ENCODE data around the gene AVPR2. TPM values are rescaled to one million over a fixed set of nuclear protein-coding genes. Genes with fewer than 3 reads are reported as not detected.

The AVPR2 gene
- polyA plus RNA-seq, 1 donor from 2014 or later = not detected

- Histone ChIP-seq H3K9ac (ENCODE audit: low read length) (no peak overlapping the region), H3K4me2 (ENCODE audit: low read length) (no peak overlapping the region), H3K27ac (ENCODE audit: low read length) (no peak overlapping the region), H3F3A (ENCODE audit: insufficient read depth, low read length, poor library complexity, severe bottlenecking) (no peaks in the 10 kb centered on the region), H3K36me3 (ENCODE audit: insufficient read depth, low read length) (no peaks in the 10 kb centered on the region), H3K9me2 (ENCODE audit: insufficient read depth, low read length) (no peaks in the 10 kb centered on the region), H3K9me3 (ENCODE audit: low read length) (no peaks in the 10 kb centered on the region), H3K27me3 (ENCODE audit: insufficient read depth, low read depth, low read length) (no peaks in the 10 kb centered on the region), H2AFZ (ENCODE audit: low read depth, low read length) (no peak overlapping the region), H4K20me1 (ENCODE audit: insufficient read depth) (no peaks in the 10 kb centered on the region), H3K4me3 (ENCODE audit: low read length) (no peak overlapping the region), H3K79me2 (replicated peaks; ENCODE audit: insufficient read depth, low read length) (no peaks in the 10 kb centered on the region)
- no peak for TF ChIP-seq CTCF (IDR thresholded peaks at IDR 0.05; ENCODE audit: poor library complexity, severe bottlenecking)
- no peak for TF ChIP-seq POLR2AphosphoS5 (IDR thresholded peaks at IDR 0.05)
- no peak for TF ChIP-seq RAD21 (conservative IDR thresholded peaks at IDR 0.05)
- TF ChIP-seq EP300 (conservative IDR thresholded peaks at IDR 0.05; ENCODE audit: poor library complexity, severe bottlenecking) = no peak
- TF ChIP-seq TAF1 (IDR thresholded peaks at IDR 0.05; ENCODE audit: low read depth) = no peak
These were observed 3.0 kb downstream of the AVPR2 start for GRCh38 chrX:153907456-153907855.

GRCh38 chrX:153908219-153908860 lies 3.9 kb downstream of the AVPR2 start:
- Histone ChIP-seq H3K79me2 (replicated peaks; ENCODE audit: insufficient read depth, low read length) (no peaks in the 10 kb centered on the region), H2AFZ (ENCODE audit: low read depth, low read length) (no peak overlapping the region), H3K4me3 (ENCODE audit: low read length) (no peak overlapping the region), H3K9me2 (ENCODE audit: insufficient read depth, low read length) (no peaks in the 10 kb centered on the region), H3K9ac (ENCODE audit: low read length) (no peak overlapping the region), H3K36me3 (ENCODE audit: insufficient read depth, low read length) (no peaks in the 10 kb centered on the region), H4K20me1 (ENCODE audit: insufficient read depth) (no peaks in the 10 kb centered on the region), H3F3A (ENCODE audit: insufficient read depth, low read length, poor library complexity, severe bottlenecking) (no peaks in the 10 kb centered on the region), H3K9me3 (ENCODE audit: low read length) (no peaks in the 10 kb centered on the region), H3K27ac (ENCODE audit: low read length) (no peak overlapping the region), H3K27me3 (ENCODE audit: insufficient read depth, low read depth, low read length) (no peaks in the 10 kb centered on the region), H3K4me2 (ENCODE audit: low read length) (no peak overlapping the region)
- TF ChIP-seq CTCF (IDR thresholded peaks at IDR 0.05; ENCODE audit: poor library complexity, severe bottlenecking) (no peak), TAF1 (IDR thresholded peaks at IDR 0.05; ENCODE audit: low read depth) (no peak)

GRCh38 chrX:153909024-153909979 lies 4.8 kb downstream of the AVPR2 start:
- Histone ChIP-seq H3K9ac (ENCODE audit: low read length) (no peak overlapping the region), H3K36me3 (ENCODE audit: insufficient read depth, low read length) (no peaks in the 10 kb centered on the region), H3K4me2 (ENCODE audit: low read length) (no peak overlapping the region), H3K9me3 (ENCODE audit: low read length) (no peaks in the 10 kb centered on the region), H3K79me2 (replicated peaks; ENCODE audit: insufficient read depth, low read length) (no peaks in the 10 kb centered on the region), H3K27me3 (ENCODE audit: insufficient read depth, low read depth, low read length) (no peaks in the 10 kb centered on the region), H2AFZ (ENCODE audit: low read depth, low read length) (no peak overlapping the region), H3F3A (ENCODE audit: insufficient read depth, low read length, poor library complexity, severe bottlenecking) (no peaks in the 10 kb centered on the region), H3K9me2 (ENCODE audit: insufficient read depth, low read length) (no peaks in the 10 kb centered on the region), H3K4me3 (ENCODE audit: low read length) (no peak overlapping the region), H3K27ac (ENCODE audit: low read length) (no peak overlapping the region), H4K20me1 (ENCODE audit: insufficient read depth) (no peaks in the 10 kb centered on the region)
- TF ChIP-seq EP300 (conservative IDR thresholded peaks at IDR 0.05; ENCODE audit: poor library complexity, severe bottlenecking) (no peak), POLR2AphosphoS5 (IDR thresholded peaks at IDR 0.05) (no peak), RAD21 (conservative IDR thresholded peaks at IDR 0.05) (no peak), REST (IDR thresholded peaks at IDR 0.05; ENCODE audit: borderline replicate concordance) (no peak)

Data from neural cell (in vitro differentiated cells).